Measurements from ENCODE around the gene ZSCAN12.

DNA sequence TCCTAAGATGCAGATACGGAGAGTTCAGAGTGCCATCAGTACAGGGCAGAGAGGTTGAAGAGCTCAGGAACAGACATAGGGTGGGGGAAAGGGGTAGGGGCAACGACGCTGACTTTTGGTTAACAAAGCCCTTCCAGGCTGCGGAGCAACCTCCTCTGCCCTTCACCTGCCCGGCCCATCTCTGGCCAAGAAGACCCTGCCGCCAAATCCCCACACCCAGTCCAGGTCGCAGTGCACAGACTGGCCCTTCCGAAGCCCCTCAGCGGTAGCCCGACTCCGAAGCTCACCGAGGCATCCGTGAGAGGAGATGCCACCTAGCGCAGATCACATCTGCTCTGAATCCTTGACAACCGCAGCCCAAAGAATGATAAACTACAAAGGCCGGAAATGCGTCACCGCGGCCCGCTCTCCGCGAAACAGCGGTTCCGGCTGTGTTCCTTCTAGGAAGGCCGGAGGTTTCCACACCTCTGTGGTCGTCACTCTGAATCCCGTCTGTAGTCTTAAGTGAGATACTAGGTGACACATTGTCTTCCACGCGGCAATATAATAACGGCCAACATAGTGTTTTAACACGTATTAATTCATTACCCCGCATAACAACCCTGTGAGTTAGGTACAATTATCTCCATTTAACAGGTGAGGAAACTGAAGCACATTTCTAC lies 43.7 kb upstream of the ZSCAN12 start, which contains the start of gene ZSCAN23:
- TF ChIP-seq, protein P1, sequence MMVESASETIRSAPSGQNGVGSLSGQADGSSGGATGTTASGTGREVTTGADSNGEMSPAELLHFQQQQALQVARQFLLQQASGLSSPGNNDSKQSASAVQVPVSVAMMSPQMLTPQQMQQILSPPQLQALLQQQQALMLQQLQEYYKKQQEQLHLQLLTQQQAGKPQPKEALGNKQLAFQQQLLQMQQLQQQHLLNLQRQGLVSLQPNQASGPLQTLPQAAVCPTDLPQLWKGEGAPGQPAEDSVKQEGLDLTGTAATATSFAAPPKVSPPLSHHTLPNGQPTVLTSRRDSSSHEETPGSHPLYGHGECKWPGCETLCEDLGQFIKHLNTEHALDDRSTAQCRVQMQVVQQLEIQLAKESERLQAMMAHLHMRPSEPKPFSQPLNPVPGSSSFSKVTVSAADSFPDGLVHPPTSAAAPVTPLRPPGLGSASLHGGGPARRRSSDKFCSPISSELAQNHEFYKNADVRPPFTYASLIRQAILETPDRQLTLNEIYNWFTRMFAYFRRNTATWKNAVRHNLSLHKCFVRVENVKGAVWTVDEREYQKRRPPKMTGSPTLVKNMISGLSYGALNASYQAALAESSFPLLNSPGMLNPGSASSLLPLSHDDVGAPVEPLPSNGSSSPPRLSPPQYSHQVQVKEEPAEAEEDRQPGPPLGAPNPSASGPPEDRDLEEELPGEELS (CRISPR knock-in tag; IDR thresholded peaks at IDR 0.05), result 0 out of 2 replicates have a peak, but pooled peaks have one; percentile 39
- TF ChIP-seq, protein P2, sequence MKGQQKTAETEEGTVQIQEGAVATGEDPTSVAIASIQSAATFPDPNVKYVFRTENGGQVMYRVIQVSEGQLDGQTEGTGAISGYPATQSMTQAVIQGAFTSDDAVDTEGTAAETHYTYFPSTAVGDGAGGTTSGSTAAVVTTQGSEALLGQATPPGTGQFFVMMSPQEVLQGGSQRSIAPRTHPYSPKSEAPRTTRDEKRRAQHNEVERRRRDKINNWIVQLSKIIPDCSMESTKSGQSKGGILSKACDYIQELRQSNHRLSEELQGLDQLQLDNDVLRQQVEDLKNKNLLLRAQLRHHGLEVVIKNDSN (CRISPR knock-in tag; IDR thresholded peaks at IDR 0.05), result peak; percentile 25; the same call in 1 of the 2 replicates
- no peak for TF ChIP-seq ZNF396 (CRISPR knock-in tag; IDR thresholded peaks at IDR 0.05; ENCODE audit: borderline replicate concordance)
- TF ChIP-seq, protein P3, sequence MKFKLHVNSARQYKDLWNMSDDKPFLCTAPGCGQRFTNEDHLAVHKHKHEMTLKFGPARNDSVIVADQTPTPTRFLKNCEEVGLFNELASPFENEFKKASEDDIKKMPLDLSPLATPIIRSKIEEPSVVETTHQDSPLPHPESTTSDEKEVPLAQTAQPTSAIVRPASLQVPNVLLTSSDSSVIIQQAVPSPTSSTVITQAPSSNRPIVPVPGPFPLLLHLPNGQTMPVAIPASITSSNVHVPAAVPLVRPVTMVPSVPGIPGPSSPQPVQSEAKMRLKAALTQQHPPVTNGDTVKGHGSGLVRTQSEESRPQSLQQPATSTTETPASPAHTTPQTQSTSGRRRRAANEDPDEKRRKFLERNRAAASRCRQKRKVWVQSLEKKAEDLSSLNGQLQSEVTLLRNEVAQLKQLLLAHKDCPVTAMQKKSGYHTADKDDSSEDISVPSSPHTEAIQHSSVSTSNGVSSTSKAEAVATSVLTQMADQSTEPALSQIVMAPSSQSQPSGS (CRISPR knock-in tag; IDR thresholded peaks at IDR 0.05; ENCODE audit: borderline replicate concordance, low read depth), result no peak
- no peak for TF ChIP-seq NFE2L1 (CRISPR knock-in tag; IDR thresholded peaks at IDR 0.05)
- TF ChIP-seq, protein P4, sequence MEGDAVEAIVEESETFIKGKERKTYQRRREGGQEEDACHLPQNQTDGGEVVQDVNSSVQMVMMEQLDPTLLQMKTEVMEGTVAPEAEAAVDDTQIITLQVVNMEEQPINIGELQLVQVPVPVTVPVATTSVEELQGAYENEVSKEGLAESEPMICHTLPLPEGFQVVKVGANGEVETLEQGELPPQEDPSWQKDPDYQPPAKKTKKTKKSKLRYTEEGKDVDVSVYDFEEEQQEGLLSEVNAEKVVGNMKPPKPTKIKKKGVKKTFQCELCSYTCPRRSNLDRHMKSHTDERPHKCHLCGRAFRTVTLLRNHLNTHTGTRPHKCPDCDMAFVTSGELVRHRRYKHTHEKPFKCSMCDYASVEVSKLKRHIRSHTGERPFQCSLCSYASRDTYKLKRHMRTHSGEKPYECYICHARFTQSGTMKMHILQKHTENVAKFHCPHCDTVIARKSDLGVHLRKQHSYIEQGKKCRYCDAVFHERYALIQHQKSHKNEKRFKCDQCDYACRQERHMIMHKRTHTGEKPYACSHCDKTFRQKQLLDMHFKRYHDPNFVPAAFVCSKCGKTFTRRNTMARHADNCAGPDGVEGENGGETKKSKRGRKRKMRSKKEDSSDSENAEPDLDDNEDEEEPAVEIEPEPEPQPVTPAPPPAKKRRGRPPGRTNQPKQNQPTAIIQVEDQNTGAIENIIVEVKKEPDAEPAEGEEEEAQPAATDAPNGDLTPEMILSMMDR (IDR thresholded peaks at IDR 0.05), result no peak
- no peak for TF ChIP-seq NR2C2 (CRISPR knock-in tag; IDR thresholded peaks at IDR 0.05)
- no peak for TF ChIP-seq EMX1 (CRISPR knock-in tag; IDR thresholded peaks at IDR 0.05)
- no peak for TF ChIP-seq ZBTB21 (CRISPR knock-in tag; IDR thresholded peaks at IDR 0.05; ENCODE audit: borderline replicate concordance)
- TF ChIP-seq, protein P5, sequence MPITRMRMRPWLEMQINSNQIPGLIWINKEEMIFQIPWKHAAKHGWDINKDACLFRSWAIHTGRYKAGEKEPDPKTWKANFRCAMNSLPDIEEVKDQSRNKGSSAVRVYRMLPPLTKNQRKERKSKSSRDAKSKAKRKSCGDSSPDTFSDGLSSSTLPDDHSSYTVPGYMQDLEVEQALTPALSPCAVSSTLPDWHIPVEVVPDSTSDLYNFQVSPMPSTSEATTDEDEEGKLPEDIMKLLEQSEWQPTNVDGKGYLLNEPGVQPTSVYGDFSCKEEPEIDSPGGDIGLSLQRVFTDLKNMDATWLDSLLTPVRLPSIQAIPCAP (CRISPR knock-in tag; IDR thresholded peaks at IDR 0.05), result no peak
- TF ChIP-seq, protein P6, sequence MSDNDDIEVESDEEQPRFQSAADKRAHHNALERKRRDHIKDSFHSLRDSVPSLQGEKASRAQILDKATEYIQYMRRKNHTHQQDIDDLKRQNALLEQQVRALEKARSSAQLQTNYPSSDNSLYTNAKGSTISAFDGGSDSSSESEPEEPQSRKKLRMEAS (CRISPR knock-in tag; IDR thresholded peaks at IDR 0.05), result peak; percentile 62
- TF ChIP-seq FOXP1 (CRISPR knock-in tag; IDR thresholded peaks at IDR 0.05; ENCODE audit: borderline replicate concordance), result no peak
- no peak for TF ChIP-seq CBFB (CRISPR knock-in tag; IDR thresholded peaks at IDR 0.05; ENCODE audit: low read depth)
- TF ChIP-seq, protein P7, sequence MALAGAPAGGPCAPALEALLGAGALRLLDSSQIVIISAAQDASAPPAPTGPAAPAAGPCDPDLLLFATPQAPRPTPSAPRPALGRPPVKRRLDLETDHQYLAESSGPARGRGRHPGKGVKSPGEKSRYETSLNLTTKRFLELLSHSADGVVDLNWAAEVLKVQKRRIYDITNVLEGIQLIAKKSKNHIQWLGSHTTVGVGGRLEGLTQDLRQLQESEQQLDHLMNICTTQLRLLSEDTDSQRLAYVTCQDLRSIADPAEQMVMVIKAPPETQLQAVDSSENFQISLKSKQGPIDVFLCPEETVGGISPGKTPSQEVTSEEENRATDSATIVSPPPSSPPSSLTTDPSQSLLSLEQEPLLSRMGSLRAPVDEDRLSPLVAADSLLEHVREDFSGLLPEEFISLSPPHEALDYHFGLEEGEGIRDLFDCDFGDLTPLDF (CRISPR knock-in tag; IDR thresholded peaks at IDR 0.05), result no peak
